ENCODE measurements around the gene CABP7.
"Not testable (repeated sequence)": the region's sequence is repeated elsewhere in the genome, so short reads cannot be mapped to it uniquely, and the experiment has no call there.

The CABP7 gene

GRCh38 chr22:29753808-29754657 is 34.2 kb downstream of the CABP7 start:
- TF ChIP-seq, protein P1, sequence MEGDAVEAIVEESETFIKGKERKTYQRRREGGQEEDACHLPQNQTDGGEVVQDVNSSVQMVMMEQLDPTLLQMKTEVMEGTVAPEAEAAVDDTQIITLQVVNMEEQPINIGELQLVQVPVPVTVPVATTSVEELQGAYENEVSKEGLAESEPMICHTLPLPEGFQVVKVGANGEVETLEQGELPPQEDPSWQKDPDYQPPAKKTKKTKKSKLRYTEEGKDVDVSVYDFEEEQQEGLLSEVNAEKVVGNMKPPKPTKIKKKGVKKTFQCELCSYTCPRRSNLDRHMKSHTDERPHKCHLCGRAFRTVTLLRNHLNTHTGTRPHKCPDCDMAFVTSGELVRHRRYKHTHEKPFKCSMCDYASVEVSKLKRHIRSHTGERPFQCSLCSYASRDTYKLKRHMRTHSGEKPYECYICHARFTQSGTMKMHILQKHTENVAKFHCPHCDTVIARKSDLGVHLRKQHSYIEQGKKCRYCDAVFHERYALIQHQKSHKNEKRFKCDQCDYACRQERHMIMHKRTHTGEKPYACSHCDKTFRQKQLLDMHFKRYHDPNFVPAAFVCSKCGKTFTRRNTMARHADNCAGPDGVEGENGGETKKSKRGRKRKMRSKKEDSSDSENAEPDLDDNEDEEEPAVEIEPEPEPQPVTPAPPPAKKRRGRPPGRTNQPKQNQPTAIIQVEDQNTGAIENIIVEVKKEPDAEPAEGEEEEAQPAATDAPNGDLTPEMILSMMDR (IDR thresholded peaks at IDR 0.05; ENCODE audit: insufficient read depth, low read depth, low read length, missing control alignments), result no peak
- H3K4me3 ChIP-seq (ENCODE audit: low read depth, low read length), result no peak overlapping the region
- no peak for DNase-seq (ENCODE audit: low read depth)

GRCh38 chr22:29754658-29755395 is 35.0 kb downstream of the CABP7 start:
- not testable (repeated sequence) for DNase-seq (ENCODE audit: low read depth)

DNA sequence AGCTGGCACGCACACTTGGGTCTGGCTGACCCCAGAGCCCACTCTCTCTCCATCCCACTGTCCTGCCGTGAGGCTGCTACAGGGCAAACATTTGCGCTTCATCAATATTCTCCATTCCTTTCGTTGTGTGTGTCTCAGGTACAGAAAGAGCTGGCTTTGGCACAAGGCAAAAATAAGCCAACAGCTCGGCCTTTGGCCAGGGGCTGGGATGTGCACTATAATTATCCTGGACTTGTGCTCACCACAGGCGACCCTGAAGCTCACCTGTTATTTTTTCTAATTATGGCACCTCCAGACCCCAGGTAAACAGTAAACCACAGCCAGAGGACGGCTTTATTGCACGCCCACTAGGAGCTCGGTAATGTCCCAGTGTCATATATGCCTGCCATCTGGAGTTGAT is 36.1 kb downstream of the CABP7 start:
- no peak for DNase-seq (ENCODE audit: low read depth)
- H3K4me3 ChIP-seq (ENCODE audit: low read depth, low read length), result no peak overlapping the region
- TF ChIP-seq, protein P1 (IDR thresholded peaks at IDR 0.05; ENCODE audit: insufficient read depth, low read depth, low read length, missing control alignments), result no peak

More at GRCh38 chr22:29754658-29755395, 35.0 kb downstream of the CABP7 start:
- not testable (repeated sequence) for H3K4me3 ChIP-seq (ENCODE audit: low read depth, low read length)

DNA sequence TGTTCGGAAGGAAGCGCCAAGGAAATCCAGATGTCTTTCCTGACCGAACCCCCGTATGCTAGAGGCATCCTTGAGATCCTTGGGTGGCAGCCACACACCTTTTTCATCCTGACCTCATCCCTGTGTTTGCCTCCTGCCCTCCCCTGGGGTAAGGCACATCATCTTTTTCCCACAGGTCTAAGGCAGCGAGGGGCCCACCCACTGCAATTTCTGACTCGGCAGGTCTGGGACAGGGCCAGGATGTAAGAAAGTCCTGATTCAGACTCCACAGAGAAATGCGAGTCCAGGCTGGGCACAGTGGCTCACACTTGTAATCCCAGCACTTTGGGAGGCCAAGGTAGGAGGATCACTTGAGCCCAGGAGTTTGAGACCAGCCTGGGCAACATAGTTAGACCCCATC is 36.5 kb downstream of the CABP7 start:
- no peak overlapping the region for H3K4me3 ChIP-seq (ENCODE audit: low read depth, low read length)
- TF ChIP-seq, protein P1 (IDR thresholded peaks at IDR 0.05; ENCODE audit: insufficient read depth, low read depth, low read length, missing control alignments), result no peak

DNA sequence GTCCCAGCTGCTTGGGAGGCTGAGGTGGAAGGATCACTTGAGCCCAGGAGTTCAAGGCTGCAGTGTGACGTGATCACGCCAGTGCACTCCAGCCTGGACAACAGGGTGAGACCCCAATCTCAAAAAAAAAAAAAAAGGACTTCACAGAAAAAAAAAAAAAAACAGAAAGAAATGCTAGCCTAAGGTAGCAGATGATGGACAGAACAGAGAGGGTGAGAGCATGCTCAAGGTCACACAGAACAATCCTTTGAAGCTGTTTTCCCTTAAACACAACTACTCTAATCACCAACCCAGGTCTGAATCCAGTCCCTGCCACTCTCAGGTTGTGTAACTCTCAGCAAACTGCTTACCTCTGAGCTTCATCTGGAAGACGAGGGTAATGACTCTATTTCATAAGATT is 37.3 kb downstream of the CABP7 start:
- H3K4me3 ChIP-seq (ENCODE audit: low read depth, low read length), result no peak overlapping the region
- TF ChIP-seq, protein P1 (IDR thresholded peaks at IDR 0.05; ENCODE audit: insufficient read depth, low read depth, low read length, missing control alignments), result no peak
- DNase-seq (ENCODE audit: low read depth), result no peak

More for the DNA sequence above, 36.5 kb downstream of the CABP7 start:
- DNase-seq (ENCODE audit: low read depth), result no peak

DNA sequence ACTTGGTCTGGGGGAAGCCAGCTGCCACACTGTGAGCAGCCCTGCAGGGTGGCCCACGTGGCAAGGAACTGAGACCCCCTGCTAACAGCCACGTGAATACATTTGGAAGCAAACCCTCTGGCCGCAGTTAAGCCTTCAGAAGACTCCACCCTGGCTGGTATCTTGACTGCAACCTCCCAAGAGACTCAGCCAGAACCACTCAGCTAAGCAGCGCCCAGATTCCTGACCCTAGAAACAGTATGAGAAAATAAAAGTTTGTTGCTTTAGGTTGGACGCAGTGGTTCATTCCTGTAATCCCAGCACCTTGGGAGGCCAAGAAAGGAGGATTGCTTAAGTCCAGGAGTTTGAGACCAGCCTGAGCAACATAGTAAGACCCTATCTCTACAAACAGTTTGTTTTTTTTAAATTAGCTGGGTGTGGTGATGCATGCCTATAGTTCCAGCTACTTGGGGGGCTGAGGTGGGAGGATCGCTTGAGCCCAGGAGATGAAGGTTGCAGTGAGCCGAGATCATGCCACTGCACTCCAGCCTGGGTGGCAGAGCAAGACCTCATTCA is 38.3 kb downstream of the CABP7 start:
- TF ChIP-seq, protein P1 (IDR thresholded peaks at IDR 0.05; ENCODE audit: insufficient read depth, low read depth, low read length, missing control alignments), result no peak
- no peak for DNase-seq (ENCODE audit: low read depth)
- H3K4me3 ChIP-seq (ENCODE audit: low read depth, low read length), result no peak overlapping the region

DNA sequence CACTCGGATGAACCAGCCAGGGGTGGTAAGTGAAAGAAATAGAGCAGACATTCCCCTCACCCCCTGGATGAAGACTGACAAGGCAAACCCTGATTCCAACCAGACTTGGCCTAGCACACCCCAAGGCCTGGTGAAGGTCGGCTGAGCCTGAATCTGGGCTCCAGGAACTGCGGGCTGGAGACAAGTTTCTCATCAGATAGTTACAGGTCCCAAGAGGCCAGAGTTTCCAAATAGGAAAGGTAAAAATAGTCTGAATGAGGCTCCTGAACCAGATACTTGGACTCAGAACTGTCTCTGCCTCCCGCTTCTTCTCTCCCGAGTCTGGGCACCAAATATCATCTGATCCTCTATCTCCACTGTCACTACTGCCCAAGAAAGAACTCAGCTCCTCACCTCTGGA is 39.2 kb downstream of the CABP7 start:
- no peak for DNase-seq (ENCODE audit: low read depth)

More for the DNA sequence above, 39.2 kb downstream of the CABP7 start:
- TF ChIP-seq, protein P1 (IDR thresholded peaks at IDR 0.05; ENCODE audit: insufficient read depth, low read depth, low read length, missing control alignments), result no peak
- H3K4me3 ChIP-seq (ENCODE audit: low read depth, low read length), result no peak overlapping the region

All from GM12865 (cell line).